Cardiac ventricle fibroblast (primary cell): ENCODE measurements around the gene LETM1. TPM values are rescaled to one million over a fixed set of nuclear protein-coding genes. Genes with fewer than 3 reads are reported as not detected.

Source experiments
- total RNA-seq: library from RNA; depleted of rRNA; stranded (reverse); fragments of >200 nt; gene quantifications from 2 replicates; pipeline ENCODE4 v1.2.3, GENCODE V29; 2015

LETM1 gene
- total RNA-seq = 31.3 and 37.0 TPM in 2 replicates

GRCh38 chr4:1856071-1856942 lies at the start of gene LETM1:
Gene LETM1, minus strand, starts transcription at chr4:1856156. Its CDS starts 206 bp downstream, at chr4:1855950.

GRCh38 chr4:1870578-1871443 lies 14.9 kb upstream of the LETM1 start, which contains the start of gene NSD2:
Gene NSD2, plus strand, starts transcription at chr4:1871393. Its CDS starts 29,262 bp downstream, at chr4:1900655.

GRCh38 chr4:1792832-1793495 lies 63.0 kb downstream of the LETM1 start, which contains the start of gene FGFR3:
Gene FGFR3, plus strand, starts transcription at chr4:1793293. Its CDS starts 642 bp downstream, at chr4:1793935.

Other genes starting within 250 kb of the LETM1 start
- gene FAM53A, start 171.8 kb downstream of the LETM1 start, total RNA-seq = 2.9 and 6.1 TPM in 2 replicates
- gene SLBP, start 143.8 kb downstream of the LETM1 start, total RNA-seq = 45.0 and 51.3 TPM in 2 replicates
- 40.4 and 49.0 TPM in 2 replicates for gene TMEM129, start 134.8 kb downstream of the LETM1 start, total RNA-seq
- 3.5 and 4.4 TPM in 2 replicates for gene TACC3, start 134.6 kb downstream of the LETM1 start, total RNA-seq
- gene FGFR3, start 62.9 kb downstream of the LETM1 start, total RNA-seq = 0.19 and 0.24 TPM in 2 replicates
- gene NSD2, start 15.2 kb upstream of the LETM1 start, total RNA-seq = 6.2 and 11.2 TPM in 2 replicates
- 16.3 and 19.6 TPM in 2 replicates for gene NELFA, start 152.8 kb upstream of the LETM1 start, total RNA-seq
- 0.39 and 1.6 TPM in 2 replicates for gene NAT8L, start 203.2 kb upstream of the LETM1 start, total RNA-seq